Calu3 (cell line): ENCODE data around the gene FERMT2. TPM values are rescaled to one million over a fixed set of nuclear protein-coding genes. Genes with fewer than 3 reads are reported as not detected.
"Not testable (repeated sequence)": the region's sequence is repeated elsewhere in the genome, so short reads cannot be mapped to it uniquely, and the experiment has no call there.

Source experiments
- BruUV-seq: library from RNA; stranded (reverse); fragments of 400-500 nt; replicated peaks from 2 replicates; lab custom pipeline; 2021; lab: Mats Ljungman, UMichigan
- CTCF ChIA-PET: fragments of 300-600 bp; sonication (Branson Sonifier 250); formaldehyde crosslinking; loops from one replicate; lab custom pipeline; 2022; ENCODE audit warnings: antibody characterized with exemption; lab: Charles Lee
- DNase-seq: peaks from one replicate; pipeline ENCODE4 v3.0.0; 2022
- H3K27ac Mint-ChIP-seq: one replicate; pipeline ENCODE4 v1.8.0; 2022; ENCODE audit warnings: mixed read lengths; ENCODE audit not compliant: unreplicated experiment
- H3K27me3 Mint-ChIP-seq: one replicate; pipeline ENCODE4 v1.8.0; 2022; ENCODE audit warnings: mixed read lengths; ENCODE audit not compliant: unreplicated experiment
- H3K36me3 Mint-ChIP-seq: one replicate; pipeline ENCODE4 v1.8.0; 2022; ENCODE audit warnings: mild to moderate bottlenecking, moderate library complexity, mixed read lengths; ENCODE audit not compliant: insufficient read depth, unreplicated experiment
- H3K4me1 Mint-ChIP-seq: one replicate; pipeline ENCODE4 v1.8.0; 2022; ENCODE audit warnings: mild to moderate bottlenecking, low read depth, mixed read lengths; ENCODE audit not compliant: unreplicated experiment
- H3K4me3 Mint-ChIP-seq: one replicate; pipeline ENCODE4 v1.8.0; 2022; ENCODE audit warnings: mild to moderate bottlenecking, low read depth, moderate library complexity, mixed read lengths; ENCODE audit not compliant: unreplicated experiment
- H3K9me3 Mint-ChIP-seq: one replicate; pipeline ENCODE4 v1.8.0; 2022; ENCODE audit warnings: low read depth, mixed read lengths; ENCODE audit not compliant: unreplicated experiment
- intact Hi-C: fragments of 100-400 bp; cut with micrococcal nuclease; formaldehyde crosslinking; loops from one replicate; pipeline ENCODE4 v1.10.0; 2022; ENCODE audit not compliant: unreplicated experiment
- total RNA-seq: library from RNA; stranded (reverse); gene quantifications from 2 replicates; pipeline ENCODE4 v1.2.3, GENCODE V29; 2022
- TF ChIP-seq, protein P1 (sequence below): fragments of 200-600 bp; IDR thresholded peaks from one replicate; pipeline ENCODE4 v1.8.0; 2022; ENCODE audit warnings: antibody characterized with exemption; ENCODE audit not compliant: unreplicated experiment

The FERMT2 gene
- total RNA-seq, 1 experiment from 2014 or later = 21.0 TPM

GRCh38 chr14:52873694-52874093, 77.2 kb downstream of the FERMT2 start:
- H3K9me3 Mint-ChIP-seq = no peaks in the 10 kb centered on the region
- no TSS peak for BruUV-seq
- intact Hi-C loops = no loop called here
- H3K27me3 Mint-ChIP-seq = no peaks in the 10 kb centered on the region
- peaks cover 18% of the 10 kb centered on the region for H3K36me3 Mint-ChIP-seq
- H3K4me1 Mint-ChIP-seq = no peaks in the 10 kb centered on the region
- CTCF ChIA-PET = interaction anchor here (0.6 to 0.7 kb wide), 3 partner anchors 18 to 1614 kb away, joined by 3 to 4 read pairs (median 3); no protein-coding TSS in a partner anchor
- H3K27ac Mint-ChIP-seq = no peak overlapping the region
- H3K4me3 Mint-ChIP-seq = no peak overlapping the region
- TF ChIP-seq, protein P1, sequence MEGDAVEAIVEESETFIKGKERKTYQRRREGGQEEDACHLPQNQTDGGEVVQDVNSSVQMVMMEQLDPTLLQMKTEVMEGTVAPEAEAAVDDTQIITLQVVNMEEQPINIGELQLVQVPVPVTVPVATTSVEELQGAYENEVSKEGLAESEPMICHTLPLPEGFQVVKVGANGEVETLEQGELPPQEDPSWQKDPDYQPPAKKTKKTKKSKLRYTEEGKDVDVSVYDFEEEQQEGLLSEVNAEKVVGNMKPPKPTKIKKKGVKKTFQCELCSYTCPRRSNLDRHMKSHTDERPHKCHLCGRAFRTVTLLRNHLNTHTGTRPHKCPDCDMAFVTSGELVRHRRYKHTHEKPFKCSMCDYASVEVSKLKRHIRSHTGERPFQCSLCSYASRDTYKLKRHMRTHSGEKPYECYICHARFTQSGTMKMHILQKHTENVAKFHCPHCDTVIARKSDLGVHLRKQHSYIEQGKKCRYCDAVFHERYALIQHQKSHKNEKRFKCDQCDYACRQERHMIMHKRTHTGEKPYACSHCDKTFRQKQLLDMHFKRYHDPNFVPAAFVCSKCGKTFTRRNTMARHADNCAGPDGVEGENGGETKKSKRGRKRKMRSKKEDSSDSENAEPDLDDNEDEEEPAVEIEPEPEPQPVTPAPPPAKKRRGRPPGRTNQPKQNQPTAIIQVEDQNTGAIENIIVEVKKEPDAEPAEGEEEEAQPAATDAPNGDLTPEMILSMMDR = no peak
- no peak for DNase-seq

DNA sequence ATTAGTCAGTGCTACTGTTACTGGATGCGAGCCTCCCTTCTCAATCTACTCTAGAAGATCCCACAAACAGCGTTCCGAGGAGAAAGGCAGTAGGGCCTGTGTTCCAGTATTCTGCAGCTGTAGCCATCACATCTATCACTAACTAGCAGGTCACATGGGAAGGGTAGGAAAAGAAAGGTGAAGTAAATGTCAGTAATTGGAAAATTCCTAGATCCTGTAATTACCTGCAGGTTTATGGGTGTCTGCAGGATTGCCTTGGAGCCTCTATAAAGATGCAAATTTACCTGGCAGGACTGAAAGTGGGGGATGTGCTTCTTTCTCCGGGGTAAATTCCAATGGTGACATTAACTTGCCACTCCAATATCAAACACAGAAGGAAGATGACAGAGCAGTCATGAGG, 77.8 kb downstream of the FERMT2 start:
- Mint-ChIP-seq H3K27me3 (no peaks in the 10 kb centered on the region), H3K9me3 (no peaks in the 10 kb centered on the region), H3K27ac (no peak overlapping the region), H3K4me3 (no peak overlapping the region), H3K36me3 (peaks cover 18% of the 10 kb centered on the region), H3K4me1 (no peaks in the 10 kb centered on the region)
- no peak for DNase-seq
- intact Hi-C loops = no loop called here
- CTCF ChIA-PET = interaction anchor here (1.1 kb wide), 1 partner anchor 18 kb away, joined by 3 read pairs; no protein-coding TSS in a partner anchor
- no TSS peak for BruUV-seq
- TF ChIP-seq, protein P1 = no peak

DNA sequence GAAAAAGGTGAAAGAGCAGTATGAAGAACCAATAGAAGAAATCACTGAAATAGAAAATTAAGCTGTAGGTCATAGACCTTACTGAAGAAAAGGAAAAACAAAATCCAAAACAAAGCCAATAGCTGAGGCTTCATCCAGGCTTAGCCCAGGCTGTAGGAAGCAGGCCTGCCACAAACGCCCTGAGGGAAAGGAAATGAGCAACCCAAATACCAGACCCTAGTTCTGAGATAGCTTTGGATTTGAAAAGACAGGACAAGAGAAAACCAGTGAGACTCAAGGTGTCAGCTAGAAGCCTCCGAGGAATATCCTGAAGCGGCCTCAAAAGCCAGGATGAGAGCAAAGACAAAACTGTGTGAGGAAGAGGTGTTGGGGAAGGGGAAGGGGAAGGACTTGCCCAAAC, 79.2 kb downstream of the FERMT2 start:
- no peak overlapping the region for H3K27ac Mint-ChIP-seq
- no peaks in the 10 kb centered on the region for H3K4me1 Mint-ChIP-seq
- H3K27me3 Mint-ChIP-seq = no peaks in the 10 kb centered on the region
- H3K4me3 Mint-ChIP-seq = no peak overlapping the region
- no peak for DNase-seq
- CTCF ChIA-PET = interaction anchor here (1.1 kb wide), 1 partner anchor 17 kb away, joined by 3 read pairs; no protein-coding TSS in a partner anchor
- TF ChIP-seq, protein P1 = no peak
- peaks cover 18% of the 10 kb centered on the region for H3K36me3 Mint-ChIP-seq
- BruUV-seq = no TSS peak
- H3K9me3 Mint-ChIP-seq = no peaks in the 10 kb centered on the region
- intact Hi-C loops = no loop called here

DNA sequence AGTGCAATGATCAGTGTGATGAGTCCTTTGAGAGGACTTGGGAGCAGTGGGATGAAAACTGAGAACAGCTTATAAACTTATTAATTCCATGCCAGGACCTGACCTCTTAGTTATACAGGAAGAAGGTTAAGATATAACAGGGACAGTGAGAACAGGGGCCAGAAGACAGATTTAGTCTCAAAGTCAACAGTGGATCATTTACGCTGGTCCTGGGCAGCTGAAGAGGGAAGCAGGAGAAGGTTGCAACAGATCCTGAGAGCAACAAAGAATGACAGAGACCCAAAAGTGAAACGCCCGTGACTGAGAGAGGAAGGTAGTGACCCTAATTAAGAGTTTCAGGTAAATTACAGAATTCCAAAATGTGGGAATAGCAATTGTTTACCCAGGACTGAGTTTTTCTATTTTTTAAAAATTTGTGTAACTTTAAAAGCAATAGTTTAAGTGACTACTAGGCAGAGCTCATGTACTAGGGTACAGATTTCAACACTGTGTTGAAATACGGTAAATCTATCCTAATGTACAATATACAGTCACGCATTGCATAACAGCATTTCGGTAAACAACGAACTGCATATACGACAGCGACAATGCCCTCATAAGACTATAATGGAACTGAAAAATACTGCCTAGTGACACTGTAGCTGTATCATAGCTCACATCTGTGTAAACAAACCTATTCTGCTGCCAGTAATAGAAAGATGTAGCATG, 81.8 kb downstream of the FERMT2 start:
- no TSS peak for BruUV-seq

GRCh38 chr14:52864893-52865292, 86.0 kb downstream of the FERMT2 start:
- H3K4me3 Mint-ChIP-seq, H3K36me3 Mint-ChIP-seq, DNase-seq, H3K27me3 Mint-ChIP-seq, H3K4me1 Mint-ChIP-seq, intact Hi-C loops, H3K9me3 Mint-ChIP-seq, CTCF ChIA-PET, BruUV-seq, H3K27ac Mint-ChIP-seq: not testable (repeated sequence)

More for the DNA sequence above, 81.8 kb downstream of the FERMT2 start:
- no peaks in the 10 kb centered on the region for H3K27me3 Mint-ChIP-seq
- DNase-seq = no peak
- intact Hi-C loops = no loop called here
- no peak overlapping the region for H3K27ac Mint-ChIP-seq
- no peak overlapping the region for H3K4me3 Mint-ChIP-seq
- TF ChIP-seq, protein P1 = no peak
- no peaks in the 10 kb centered on the region for H3K9me3 Mint-ChIP-seq
- peaks cover 18% of the 10 kb centered on the region for H3K36me3 Mint-ChIP-seq
- CTCF ChIA-PET = no interaction called here
- H3K4me1 Mint-ChIP-seq = no peaks in the 10 kb centered on the region
